ENCODE data around the gene SENP3. TPM values are rescaled to one million over a fixed set of nuclear protein-coding genes. Genes with fewer than 3 reads are reported as not detected.

Gene SENP3
- total and polyA plus RNA-seq, 2 of the 13 experiments (the other 11 are each of a cell fraction or from before 2014, with no cell fraction given): 55.8 to 75.4 TPM

GRCh38 chr17:7614425-7615264 is 52.9 kb downstream of the SENP3 start, which contains the start of gene FXR2 (continued):
- TF ChIP-seq CREM (IDR thresholded peaks at IDR 0.05) (0 out of 2 replicates have a peak, but pooled peaks have one; percentile 31), CREM (CRISPR knock-in tag; IDR thresholded peaks at IDR 0.05) (no peak), ZMYM4 (CRISPR knock-in tag; IDR thresholded peaks at IDR 0.05) (peak; percentile 34; the same call in 1 of the 2 replicates), SKI (IDR thresholded peaks at IDR 0.05; ENCODE audit: partially characterized antibody) (peak; percentile 8), ZNF678 (CRISPR knock-in tag; IDR thresholded peaks at IDR 0.05) (no peak), ZNF256 (CRISPR knock-in tag; conservative IDR thresholded peaks at IDR 0.05) (no peak), MAF1 (CRISPR knock-in tag; IDR thresholded peaks at IDR 0.05; ENCODE audit: borderline replicate concordance) (no peak), DNMT1 (CRISPR knock-in tag; IDR thresholded peaks at IDR 0.05) (0 out of 2 replicates have a peak, but pooled peaks have one; percentile 31), AHDC1 (CRISPR knock-in tag; IDR thresholded peaks at IDR 0.05; ENCODE audit: borderline replicate concordance) (no peak), ZBTB2 (CRISPR knock-in tag; IDR thresholded peaks at IDR 0.05; ENCODE audit: low read depth) (0 out of 2 replicates have a peak, but pooled peaks have one; percentile 62), ZNF33A (CRISPR knock-in tag; IDR thresholded peaks at IDR 0.05; ENCODE audit: borderline replicate concordance) (no peak), RBFOX2 (IDR thresholded peaks at IDR 0.05; ENCODE audit: low read depth, low read length) (peak; percentile 87), YY1 (IDR thresholded peaks at IDR 0.05; ENCODE audit: insufficient read depth, insufficient replicate concordance, low read depth, low read length) (peak; percentile 49), THAP11 (CRISPR knock-in tag; IDR thresholded peaks at IDR 0.05) (peak; percentile 64)
- TF ChIP-seq, protein P1, sequence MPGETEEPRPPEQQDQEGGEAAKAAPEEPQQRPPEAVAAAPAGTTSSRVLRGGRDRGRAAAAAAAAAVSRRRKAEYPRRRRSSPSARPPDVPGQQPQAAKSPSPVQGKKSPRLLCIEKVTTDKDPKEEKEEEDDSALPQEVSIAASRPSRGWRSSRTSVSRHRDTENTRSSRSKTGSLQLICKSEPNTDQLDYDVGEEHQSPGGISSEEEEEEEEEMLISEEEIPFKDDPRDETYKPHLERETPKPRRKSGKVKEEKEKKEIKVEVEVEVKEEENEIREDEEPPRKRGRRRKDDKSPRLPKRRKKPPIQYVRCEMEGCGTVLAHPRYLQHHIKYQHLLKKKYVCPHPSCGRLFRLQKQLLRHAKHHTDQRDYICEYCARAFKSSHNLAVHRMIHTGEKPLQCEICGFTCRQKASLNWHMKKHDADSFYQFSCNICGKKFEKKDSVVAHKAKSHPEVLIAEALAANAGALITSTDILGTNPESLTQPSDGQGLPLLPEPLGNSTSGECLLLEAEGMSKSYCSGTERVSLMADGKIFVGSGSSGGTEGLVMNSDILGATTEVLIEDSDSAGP (CRISPR knock-in tag; IDR thresholded peaks at IDR 0.05; ENCODE audit: borderline replicate concordance): no peak; the same call in 1 of the 2 replicates
- TF ChIP-seq, protein P2, sequence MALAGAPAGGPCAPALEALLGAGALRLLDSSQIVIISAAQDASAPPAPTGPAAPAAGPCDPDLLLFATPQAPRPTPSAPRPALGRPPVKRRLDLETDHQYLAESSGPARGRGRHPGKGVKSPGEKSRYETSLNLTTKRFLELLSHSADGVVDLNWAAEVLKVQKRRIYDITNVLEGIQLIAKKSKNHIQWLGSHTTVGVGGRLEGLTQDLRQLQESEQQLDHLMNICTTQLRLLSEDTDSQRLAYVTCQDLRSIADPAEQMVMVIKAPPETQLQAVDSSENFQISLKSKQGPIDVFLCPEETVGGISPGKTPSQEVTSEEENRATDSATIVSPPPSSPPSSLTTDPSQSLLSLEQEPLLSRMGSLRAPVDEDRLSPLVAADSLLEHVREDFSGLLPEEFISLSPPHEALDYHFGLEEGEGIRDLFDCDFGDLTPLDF (CRISPR knock-in tag; IDR thresholded peaks at IDR 0.05): no peak
